ENCODE data around the gene GALNTL6.

Gene GALNTL6

DNA sequence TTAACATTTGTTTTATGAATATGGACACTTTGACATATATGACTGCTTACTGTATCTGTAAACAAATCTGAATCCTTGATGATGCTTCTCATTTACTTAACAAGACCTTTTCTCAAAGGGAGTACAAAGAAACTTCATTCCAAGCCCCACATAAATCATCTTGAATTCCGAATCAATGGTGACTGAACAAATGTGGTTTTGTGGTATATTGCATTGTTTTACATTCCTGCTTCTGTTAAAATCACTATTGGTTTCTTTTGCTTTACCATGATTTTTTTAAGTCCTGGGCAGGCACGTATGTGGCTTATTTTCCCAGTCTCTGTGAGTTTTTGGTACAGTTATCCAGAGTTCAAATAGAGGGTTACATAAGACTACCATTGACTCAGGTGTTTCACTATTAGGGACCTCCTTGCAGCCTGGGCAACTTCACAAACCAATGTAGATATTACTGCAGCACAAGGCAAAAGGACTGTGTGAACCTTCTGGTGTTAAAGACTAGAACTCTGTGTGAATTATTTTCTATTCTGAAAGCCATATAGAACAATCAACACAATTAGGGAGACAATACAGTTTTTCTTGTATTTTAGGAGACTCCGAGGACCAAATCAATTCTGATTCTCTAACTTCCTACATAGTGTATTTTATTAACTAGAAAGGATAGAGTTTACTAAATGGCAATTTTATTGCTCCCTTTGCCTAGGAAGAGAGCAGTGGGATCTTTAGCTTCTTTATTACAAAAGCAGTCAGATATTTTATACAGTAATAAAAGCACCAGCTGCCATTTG, 196.4 kb downstream of the GALNTL6 start:
- no peak for DNase-seq

DNA sequence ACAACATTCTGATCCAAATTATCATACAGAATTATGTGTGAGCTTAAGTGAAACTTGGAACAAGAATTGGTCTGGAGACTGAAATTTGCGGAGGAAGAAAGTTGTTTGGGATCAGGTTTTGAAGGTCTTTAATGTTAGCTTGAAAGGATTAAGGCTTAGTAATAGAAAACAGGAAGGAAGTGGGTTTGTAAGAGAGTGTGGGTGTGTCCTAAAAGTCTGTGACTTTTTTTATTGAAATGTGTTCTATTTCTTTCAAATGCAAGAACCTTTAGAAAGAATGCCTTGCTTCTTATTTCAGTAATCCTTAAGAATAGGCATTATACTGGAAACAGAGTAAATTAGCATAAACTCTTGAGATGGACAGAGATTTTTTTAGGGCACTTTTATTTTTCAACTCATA, 198.0 kb downstream of the GALNTL6 start:
- DNase-seq = no peak

DNA sequence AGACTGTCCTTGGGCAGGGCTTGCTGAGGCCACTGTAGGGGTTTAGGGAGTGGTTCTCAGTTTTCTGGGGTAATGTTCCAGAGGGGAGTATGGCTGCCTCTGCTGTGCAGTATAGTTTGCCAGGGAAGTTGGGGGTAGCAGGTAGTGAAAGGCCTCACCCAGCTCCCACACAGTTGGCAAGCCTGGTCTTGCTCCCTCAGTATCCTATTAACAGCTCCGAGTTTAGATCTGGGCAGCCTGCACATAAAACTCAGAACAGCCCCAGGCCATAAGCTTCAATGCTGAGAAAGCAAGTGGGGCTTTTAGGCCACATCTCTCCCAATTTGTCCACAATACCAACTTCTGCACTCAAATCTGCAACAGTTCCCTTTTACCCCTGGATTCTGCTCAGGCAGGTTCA, 205.2 kb downstream of the GALNTL6 start:
- no peak for DNase-seq

DNA sequence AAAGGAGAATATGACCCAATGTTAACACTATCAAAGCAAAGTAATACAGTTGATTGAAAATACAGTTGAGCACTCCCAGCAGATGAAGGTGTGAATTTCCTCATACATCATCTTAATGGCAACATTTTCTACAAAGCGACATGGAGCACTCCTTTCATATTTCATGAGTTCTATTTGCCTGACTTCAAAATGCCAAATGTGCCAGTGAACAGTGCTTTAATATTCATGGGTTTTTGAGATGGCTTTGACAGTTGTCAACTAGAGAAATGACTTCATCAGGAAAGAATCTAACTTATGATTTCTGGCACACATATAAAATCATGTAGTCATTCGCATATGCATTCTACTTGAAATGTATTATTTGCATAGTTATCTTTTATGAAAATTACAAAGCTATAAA, 222.4 kb downstream of the GALNTL6 start:
- no peak for DNase-seq

DNA sequence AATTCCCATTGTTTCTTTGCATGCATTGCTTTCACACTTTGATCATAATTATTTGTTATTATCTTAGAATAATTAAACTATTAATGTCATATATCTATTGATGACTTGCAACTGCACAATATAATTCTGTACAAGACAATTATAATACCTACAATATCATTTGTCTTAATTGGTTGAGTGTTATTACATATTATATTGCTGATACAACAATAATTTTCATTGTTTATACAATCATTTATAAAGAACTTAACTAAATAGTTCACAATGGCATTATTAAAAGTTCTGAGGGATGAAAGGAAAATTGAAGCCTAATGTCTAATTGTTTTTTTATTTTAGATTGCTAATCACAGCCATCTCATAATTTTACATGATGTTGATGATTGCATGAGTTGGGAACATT, 227.6 kb downstream of the GALNTL6 start:
- no peak for DNase-seq

DNA sequence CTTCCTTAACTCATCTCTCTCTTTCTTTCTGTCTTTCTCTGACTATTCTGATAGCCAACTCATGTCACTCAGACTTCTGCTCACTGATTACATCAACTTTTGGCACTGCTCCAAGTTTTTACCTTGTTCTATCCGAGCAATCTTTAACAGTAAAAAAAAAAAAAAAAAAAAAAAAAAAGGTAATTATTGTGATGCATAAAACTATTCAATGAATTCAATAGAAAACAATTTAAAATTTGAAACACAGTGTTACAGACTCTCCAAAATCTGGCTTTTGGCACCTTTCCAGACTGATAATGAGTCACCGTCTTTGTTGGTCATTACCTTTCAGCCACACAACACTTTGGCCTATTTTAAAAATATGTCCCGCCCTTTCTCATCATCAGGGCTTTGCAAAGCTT, 229.5 kb downstream of the GALNTL6 start:
- no peak for DNase-seq

DNA sequence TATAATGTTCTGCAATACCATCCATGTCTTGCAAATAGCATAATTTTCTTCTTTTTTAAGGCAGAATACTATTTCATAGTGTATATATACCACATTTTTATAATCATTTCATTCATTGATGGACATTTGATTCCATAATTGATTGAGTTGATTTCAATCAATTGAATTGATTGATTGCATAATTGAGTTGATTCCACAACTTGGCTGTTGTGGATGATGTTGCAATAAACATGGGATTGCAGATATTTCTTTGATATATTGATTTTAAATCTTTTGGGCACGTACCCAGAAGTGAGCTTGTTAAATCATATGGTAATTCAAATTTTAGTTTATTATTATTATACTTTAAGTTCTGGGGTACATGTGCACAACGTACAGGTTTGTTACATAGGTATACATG, 232.8 kb downstream of the GALNTL6 start:
- no peak for DNase-seq

DNA sequence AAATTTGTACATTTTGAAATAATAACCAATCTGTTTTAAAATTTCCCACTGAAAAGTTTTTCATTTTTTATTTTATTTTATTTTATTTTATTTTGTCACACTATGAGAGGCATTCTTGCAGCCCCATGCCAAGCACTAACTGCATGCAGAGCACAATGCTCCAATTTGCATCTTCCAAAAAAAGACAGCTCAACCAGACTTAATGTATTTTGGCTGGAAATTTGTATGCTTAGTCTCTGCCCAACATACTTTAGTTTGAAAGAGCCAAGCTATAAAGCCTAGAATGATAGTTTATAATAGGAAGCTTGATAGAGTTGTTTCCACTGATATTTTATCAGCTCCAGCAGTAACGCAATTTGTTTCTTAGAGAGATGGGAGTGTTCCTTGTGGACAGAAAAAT, 235.5 kb downstream of the GALNTL6 start:
- no peak for DNase-seq

DNA sequence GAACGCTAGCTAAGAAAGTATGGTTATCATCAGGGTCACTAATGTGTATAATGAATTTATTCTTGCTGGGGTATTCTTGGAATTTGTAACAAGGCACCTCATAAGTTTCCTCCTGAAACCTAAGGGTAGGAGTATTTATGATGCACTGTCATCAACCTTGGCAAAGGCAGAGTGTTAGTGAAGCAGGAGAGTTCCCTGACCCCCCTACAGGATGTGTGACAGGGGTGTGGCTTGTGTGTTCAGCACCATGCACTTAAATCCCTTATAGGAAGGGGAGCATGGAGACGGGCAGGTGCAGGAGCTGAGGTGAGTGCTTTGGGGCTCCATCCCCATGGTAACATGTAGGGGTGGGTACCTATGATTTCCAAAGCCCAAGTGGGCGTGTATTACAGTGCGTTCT, 237.7 kb downstream of the GALNTL6 start:
- DNase-seq = no peak

DNA sequence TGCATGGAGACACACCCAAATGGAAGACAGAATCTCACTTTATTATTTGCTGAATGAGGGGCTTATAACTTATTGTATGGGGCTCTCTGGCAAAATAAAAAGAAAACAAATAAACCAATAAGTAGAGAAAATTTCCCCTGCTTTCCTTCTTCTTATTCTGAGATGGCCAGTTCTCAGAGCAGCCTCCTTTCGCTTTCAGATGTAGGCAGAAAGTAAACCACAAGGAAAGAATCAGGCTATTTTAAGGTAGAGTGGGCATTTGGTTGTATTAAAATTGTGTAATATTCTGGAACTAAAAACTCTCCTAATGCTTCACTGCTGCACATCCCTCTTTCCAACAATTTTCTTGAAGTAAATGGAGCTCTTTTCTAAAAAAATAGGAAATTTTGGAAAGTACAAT, 241.8 kb downstream of the GALNTL6 start:
- DNase-seq = no peak

DNA sequence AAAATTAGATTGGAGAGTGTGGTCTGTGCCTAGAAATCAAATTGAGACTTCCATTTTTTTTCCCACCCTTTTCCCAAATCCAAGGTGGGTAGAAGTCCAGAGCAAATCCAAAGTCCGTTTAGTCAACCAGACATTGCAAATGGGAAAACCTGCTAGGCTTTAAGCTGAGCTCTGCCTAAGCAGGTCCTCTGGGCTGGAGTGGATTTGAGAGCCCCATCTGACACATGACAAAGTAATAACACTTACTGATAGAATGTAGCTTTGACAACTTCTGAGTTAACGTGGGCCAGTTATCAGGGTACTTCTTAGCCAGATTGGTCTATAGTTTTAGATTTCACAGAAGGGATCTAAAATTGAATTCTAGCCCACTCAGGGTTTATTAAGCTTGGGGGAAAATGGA, 242.3 kb downstream of the GALNTL6 start:
- DNase-seq = no peak

DNA sequence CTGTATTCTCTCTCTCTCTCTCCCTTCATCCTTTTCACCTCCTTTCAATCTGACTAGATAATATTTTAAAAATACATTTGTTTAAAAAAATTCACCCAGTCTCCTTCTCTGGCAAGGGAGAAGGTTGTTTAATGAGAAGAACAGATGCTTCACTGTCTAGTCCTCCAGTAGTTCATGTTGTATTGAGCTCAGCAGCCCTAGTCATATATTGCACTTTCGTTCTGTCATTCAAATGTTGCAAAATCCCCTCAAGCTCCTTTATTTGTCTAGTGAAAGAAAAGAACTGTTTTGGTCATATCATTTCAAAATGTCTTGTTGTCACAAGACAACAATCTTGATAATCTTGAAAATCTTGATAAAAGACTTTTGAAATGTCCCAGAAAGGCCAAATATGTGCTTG, 248.0 kb downstream of the GALNTL6 start:
- DNase-seq = no peak

DNA sequence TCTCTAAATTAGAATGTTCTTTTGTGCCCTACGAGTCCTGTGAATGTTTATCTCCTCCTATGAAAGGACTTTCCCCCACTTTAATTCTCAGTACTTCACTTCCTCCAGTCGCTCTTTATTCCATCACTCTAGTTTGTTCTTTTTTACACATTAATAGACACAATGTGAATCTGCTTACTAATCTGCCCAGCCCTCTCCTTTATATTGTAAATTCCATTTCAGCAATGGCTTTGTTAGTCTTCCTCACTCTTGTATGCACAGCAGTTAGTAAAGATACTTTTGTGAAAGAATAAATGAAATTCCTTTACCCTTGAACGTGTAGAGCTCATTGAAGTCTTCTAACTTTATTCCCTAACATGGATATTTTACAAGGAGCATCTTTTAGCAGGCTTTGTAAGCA, 255.3 kb downstream of the GALNTL6 start:
- no peak for DNase-seq

DNA sequence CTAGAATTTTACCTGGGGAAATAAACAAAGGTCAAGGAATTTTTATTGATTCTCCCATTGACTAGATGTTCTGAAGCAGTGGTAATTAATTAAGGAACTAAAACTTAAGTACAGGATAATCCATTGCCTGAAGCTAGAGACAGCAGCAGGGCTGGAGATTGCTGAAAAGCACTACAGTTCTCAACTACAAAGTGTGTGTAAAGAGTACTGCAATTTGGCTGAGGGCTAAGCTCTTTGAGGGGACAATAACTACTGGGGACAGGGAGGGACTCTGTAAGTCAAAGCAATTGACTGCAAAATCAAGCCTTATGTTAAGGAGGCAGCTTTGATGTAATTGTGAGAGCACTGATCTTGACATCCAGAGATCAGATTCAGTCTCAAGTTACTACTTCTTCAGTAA, 260.4 kb downstream of the GALNTL6 start:
- DNase-seq = no peak

DNA sequence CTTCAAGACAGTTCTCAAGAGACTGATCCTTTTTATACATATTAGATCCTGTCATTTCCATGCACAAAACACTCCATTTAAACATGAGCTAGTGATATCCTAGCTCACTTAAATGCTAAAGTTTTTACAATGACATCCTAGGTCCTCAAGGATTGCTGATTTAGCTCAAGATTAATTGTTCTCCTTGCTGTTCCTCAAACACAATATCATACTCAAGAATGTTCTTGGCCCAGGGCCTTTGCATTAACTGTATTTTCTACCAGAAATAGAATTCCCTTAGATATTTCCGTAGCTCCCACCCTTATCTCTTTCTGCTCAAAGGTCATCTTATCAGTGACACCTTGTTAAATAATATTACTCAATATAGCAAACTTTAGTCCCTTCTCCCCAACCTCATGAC, 270.1 kb downstream of the GALNTL6 start:
- no peak for DNase-seq

DNA sequence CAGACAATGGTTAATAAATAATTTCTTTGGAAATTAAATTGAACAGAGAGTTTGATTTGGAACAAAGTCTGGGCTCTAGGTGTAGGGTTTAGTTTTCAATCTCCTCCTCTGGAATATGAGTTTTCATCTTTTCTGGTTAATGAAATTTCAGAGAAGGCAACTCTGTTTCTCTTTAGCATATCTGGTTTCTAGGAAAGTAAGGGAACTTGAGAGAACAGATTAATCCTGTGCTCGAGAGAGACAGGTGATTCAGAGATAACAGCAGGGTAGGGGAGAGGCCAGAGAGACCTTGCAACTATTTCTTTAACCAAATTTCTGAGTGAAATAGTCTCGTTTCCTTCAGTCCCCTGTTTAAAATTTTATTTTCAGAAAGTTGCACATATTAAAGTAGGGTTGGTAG, 275.4 kb downstream of the GALNTL6 start:
- no peak for DNase-seq

DNA sequence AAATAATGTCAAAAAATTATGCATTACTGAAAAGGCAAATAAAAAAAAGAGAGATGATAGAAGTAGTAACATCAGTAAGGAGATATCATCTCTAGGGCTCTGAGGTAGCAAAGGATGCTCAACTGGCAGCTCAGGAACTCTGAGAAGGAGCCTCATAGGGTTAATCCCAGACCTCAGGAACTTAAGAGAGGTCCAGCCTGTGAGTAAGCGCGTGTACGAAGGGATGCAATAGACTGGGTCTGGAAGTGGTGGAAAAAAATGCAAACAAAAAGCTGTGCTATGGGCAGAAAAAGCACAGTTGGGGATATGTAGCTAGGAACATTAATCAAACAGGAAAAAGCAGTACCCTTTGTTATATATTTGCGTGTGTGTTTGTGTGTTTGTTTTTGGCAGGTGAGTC, 282.0 kb downstream of the GALNTL6 start:
- DNase-seq = no peak

DNA sequence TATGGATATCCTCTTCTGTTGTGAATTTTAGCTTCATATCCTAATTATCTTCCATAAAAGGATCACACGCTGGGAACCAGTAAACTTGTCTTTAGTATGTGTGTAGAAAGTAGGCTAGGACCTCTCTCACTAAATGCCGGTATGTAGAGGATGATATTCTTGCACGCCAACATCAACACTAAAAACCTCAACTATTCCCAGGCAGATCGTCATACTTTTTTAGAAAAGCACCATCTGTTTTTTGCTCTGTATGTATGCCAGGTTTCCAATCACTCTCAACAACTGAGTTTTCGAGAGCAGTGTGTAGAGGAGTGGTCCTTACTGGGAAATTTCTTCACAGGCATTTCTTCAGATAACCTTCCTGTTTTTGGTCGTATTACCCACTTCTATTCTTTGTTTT, 283.6 kb downstream of the GALNTL6 start:
- DNase-seq = no peak

DNA sequence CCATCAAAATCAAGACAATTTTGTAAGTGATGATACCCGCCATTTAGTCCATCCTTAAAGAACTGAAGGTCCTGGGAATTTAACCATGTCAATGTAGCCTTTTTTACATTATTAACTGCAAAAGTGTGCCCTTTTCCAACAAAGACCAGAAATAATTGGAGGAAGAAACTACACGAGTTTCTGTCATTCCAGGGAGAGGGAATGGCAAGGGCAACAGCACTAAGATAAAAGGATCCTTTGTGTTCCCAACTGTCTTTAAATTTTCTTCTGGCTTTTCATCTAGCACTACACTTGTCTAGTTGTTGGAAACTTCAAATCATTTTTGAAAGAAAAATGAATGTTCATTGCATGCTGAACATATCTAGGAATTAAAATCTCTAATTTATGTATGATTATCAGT, 286.2 kb downstream of the GALNTL6 start:
- DNase-seq = no peak

DNA sequence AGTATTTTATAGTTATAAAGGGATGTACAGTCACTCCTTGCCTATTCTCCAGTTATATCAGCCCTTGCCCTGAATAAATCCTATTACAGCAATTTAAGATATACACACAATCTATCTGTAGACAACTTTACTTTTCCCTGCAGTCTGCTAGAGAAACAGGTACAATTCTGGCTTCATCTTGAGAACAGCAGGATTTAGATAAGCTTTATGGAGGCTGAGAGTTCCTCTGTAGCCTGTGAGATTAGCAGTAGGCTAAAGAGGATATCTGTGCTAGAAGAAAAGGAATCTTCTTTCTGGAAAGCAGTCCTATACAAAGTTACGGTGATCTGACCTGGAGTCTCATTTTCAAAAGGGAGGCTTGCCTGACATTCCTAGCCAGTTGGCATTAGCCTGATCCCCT, 290.3 kb downstream of the GALNTL6 start:
- no peak for DNase-seq

DNA sequence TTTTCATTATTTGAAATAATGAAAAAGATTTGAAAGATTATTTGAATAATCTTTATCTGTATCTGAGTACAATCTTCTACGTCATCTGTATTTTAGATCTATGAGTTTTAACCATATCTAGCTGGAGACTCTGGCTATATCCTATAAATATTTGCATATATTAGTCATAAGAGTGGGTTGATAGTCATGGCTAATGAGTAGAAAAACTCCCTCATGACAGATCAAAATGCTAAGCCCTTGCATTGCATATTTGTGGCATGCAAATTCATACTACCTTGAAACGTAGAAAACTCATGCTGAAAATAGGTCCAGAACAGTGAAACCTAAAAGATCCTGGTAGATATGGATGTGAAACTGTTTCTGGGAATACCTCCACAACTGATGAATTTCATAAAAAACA, 291.3 kb downstream of the GALNTL6 start:
- no peak for DNase-seq

DNA sequence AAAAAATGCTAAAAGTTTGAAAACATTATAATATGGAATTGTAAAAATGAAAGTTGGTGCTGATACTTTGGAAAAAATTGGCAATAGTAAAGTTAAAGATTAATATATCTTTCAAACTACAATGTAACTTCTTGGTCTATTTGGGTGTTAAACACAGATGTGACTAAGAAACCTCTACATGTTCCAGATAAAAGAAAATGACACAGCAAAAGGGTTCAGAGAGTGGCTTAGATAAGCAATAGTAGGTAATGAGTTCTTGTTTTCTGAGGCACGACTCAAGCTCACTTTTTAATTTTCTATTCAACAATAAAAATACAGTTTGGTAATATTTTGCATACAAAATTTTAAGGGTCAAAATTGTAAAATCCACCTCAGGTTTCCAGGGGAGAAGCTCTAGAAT, 292.7 kb downstream of the GALNTL6 start:
- no peak for DNase-seq

DNA sequence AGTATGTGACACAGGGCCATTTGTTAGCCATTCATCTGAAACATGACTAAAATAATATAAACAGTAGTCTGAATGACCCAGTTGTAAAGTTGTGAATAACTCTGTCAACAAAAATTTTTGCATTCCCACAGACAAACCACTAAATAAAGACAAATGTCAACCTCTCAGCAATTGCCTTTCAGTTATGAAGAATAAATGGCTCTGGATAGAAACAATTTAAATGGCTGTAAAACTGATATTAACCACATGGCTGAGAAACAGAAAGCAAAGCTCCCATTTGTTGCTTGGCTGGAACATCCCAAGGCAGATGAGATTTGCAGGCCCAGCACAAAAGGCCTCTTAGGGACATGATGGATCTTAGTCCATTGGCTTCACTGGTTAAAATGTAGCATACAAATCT, 296.3 kb downstream of the GALNTL6 start:
- no peak for DNase-seq

DNA sequence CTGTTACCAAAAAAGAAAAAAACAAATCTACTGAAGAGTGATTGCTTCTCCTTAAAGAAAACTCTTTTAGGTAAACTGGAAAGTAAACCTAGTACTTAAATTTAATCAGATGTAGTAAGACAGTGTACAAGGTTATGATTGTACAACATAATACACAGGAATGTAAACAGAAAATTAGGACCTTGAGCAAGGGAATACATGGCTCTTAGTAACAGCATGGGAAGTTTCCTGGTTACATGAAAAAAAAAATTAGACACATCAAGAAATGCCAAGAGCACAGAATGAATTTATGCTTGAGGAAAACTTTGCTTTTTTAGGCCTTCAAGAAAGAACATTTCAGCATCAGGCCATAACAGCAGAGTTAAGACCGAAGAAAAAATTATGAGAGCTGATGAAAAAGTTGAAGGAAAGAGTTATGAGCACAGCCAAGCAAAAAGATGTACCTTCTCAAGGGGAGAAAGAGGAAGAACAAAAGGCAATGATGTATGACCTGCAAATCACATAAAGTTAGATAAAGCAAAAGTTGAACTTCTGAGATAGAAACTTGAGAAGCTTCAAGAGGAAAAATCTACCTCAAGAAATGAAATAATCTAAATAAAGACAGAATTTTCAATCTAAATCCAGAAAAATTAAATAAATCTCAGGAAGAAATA, 311.6 kb downstream of the GALNTL6 start:
- no peak for DNase-seq

DNA sequence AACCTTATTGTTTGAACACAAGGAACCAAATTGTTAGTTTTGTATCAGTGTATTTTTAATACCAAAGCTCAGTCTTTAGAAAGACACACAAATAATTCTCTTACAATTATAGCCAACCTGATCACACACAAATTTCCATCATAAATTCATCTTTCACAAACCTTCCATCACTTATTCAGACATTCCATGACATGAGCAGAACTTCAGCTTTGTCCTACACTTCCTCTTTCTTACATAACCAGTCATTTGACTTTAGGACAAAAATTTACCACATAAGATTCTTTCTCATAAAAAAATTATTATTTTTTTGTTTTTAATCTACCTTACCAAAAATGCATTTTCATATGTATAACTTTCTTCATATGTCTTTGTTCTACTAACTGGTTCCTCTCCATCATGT, 312.2 kb downstream of the GALNTL6 start:
- DNase-seq = no peak

Measured in NCI-H187 treated with DMSO at 0.1 percent for 48 hours (cell line).